Activated CD4-positive, CD25-positive, alpha-beta regulatory T cell treated with anti-CD3 and anti-CD28 coated beads, Interleukin-2, amount 50 U/mL, for 72 hours (primary cell): ENCODE measurements around the gene FJX1.
A peak's percentile ranks its signal among the peaks of the same experiment; 100 is the strongest.
"Not testable (repeated sequence)": the region's sequence is repeated elsewhere in the genome, so short reads cannot be mapped to it uniquely, and the experiment has no call there.

ENCODE experiments used
- DNase-seq: peaks from one replicate; pipeline ENCODE4 v3.0.0; 2021

FJX1 gene

GRCh38 chr11:35635933-35636332 lies 17.7 kb downstream of the FJX1 start:
- DNase-seq = no peak

GRCh38 chr11:35639591-35640179 lies 21.4 kb downstream of the FJX1 start:
- DNase-seq = no peak

GRCh38 chr11:35641171-35641897 lies 23.1 kb downstream of the FJX1 start:
- DNase-seq = no peak

- no peak for DNase-seq
Measured at GRCh38 chr11:35641964-35642363, 23.7 kb downstream of the FJX1 start.

DNA sequence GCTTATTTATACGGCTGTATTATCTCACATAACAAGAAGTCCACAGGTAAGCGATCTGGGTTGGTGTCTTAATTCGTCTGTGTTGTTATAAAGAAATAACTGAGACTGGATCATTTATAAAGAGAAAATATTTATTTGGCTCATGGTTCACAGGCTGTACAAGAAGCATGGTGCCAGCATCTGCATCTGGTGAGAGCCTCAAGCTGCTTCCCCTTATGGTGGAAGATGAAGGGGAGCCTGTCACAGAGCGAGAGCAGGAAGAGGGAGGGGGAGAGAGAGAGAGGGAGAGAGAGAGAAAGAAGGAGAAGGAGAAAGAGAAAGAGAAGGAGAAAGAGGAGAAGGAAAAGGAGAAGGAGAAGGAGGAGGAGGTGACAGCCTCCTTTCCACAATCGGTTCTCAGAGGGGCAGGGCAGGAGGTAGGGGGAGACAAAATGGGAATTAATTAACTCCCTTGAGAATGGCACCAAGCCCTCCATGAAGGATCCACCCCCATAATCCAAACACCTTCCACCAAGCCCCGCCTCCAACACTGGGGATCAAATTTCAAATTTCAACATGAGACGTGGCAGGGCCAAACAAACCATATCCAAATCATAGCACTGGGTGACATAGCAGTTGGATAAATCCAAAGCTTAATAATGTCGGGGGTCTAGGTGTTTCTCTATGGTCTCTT lies 29.3 kb downstream of the FJX1 start:
- DNase-seq = no peak

GRCh38 chr11:35650006-35650405 lies 31.7 kb downstream of the FJX1 start:
- no peak for DNase-seq

DNA sequence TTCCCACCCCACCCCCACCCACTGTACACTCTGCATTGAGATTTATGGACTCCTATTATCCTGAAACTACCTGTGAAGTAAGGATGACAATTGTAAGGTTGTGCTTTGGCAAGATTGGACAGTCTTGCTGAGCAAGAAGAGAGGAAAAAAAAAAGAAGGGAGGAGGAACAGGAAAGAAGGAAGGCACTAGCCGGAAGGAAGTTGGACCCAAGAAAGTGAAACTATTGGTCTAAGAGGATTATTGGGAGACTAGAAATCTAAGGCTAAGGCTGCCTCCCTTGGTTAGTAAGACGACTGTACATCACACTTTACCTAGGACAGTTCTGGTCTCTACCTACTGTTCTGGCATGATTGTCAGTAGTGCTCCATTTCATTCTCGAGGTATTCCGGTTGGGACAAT lies 32.2 kb downstream of the FJX1 start:
- no peak for DNase-seq

DNA sequence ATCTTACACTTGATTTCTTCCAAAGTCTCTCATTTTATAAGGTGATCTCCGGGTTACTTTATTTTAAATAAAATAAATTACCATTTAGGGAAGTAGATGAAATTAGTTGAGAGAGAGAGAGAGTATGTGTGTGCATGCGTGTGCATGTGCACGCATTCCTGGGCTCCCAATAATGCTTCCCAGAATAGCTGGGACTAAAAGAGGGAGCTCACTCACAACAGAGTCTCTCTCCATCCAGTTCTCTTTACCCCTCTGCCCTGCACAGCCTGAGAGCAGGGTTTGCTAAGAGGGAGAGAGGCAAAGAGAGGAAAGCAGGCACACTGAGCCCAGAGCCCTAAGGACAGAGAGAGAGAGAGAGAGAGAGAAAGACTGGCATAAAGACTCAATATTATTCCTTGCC lies 33.0 kb downstream of the FJX1 start:
- DNase-seq = no peak

DNA sequence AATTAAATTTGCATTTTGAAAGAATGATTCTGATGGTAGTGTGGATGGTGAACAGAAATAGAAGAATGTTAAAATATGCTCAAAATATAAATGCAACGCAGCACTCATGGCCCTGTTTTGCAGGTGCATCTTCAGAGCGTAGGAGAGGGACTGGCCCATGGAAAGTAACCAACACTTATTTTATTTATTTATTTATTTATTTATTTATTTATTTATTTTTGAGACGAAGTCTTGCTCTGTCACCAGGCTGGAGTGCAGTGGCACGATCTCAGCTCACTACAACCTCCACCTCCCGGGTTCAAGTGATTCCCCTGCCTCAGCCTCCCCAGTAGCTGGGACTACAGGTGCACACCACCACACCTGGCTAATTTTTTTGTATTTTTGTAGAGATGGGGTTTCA lies 34.5 kb downstream of the FJX1 start:
- not testable (repeated sequence) for DNase-seq

- no peak for DNase-seq
Measured at GRCh38 chr11:35654711-35655110, 36.5 kb downstream of the FJX1 start.

DNA sequence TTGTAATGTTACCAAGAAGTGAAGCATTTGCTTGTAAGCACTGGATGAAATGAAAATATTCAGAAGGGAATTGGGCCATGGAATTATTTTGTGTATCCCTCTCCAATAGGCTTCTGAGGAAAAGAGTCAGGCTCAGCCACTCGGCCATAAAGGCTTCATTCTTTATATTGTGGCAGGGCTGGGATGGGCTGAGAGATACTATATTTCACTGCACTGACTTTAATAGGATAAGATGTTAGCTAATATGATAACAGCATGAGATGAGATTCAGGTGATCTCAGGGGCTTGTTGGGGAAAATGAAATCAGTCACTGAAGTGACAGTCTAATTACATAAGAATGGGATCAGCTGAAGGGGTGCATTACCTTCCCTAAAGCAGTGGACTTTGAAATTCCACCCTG lies 37.0 kb downstream of the FJX1 start:
- DNase-seq = no peak

GRCh38 chr11:35655856-35656255 lies 37.6 kb downstream of the FJX1 start:
- no peak for DNase-seq

GRCh38 chr11:35658020-35658948 lies 40.0 kb downstream of the FJX1 start:
- DNase-seq = no peak

DNA sequence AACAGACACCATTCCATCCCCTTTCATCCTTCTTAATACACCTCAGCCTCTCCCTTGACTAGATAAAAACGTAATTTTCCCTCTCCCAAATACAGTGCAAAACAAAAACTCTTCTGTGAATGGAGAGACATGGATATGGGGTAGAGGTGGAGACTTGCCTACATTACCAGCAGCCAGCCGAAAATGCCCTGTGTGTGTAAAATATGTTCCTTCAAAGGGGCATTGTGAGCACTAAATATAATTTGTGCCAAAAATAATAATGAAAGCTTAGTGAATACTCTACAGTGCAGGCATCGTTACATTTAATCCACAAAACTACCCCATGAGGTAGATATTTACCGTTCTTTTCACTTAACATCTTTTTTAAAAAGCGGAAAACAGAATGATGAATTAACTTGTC lies 43.3 kb downstream of the FJX1 start:
- DNase-seq = no peak

- DNase-seq = no peak
Measured at GRCh38 chr11:35662061-35662648, 43.9 kb downstream of the FJX1 start.

- peak; percentile 79 for DNase-seq
Measured at GRCh38 chr11:35662649-35663407, 44.6 kb downstream of the FJX1 start, which contains the start of gene TRIM44. Gene TRIM44 (plus strand): TSS chr11:35662775. CDS start chr11:35663112, 337 bp downstream.

GRCh38 chr11:35663408-35663702 lies 45.1 kb downstream of the FJX1 start:
- DNase-seq = no peak

DNA sequence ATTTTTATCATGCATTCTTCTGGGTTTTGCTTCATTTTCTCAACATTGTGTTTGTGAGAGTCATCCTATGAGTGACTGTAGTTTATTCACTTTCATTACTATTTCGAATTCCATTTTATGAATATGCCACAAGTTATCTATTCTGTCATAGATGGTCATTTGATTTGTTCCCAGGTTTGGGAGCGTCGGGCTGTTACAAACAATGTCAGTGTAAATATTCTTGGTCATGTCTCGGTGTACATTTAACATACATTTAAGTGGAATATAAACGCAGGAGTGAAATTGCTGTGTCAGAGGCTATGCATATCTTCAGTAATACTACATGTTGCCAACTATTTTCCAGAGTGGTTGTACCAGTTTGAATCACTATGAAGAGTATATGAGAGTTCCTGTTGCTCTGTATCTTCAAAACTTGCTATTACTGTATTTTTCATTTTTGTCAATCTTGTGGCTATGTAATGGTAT lies 46.7 kb downstream of the FJX1 start:
- DNase-seq = no peak

- no peak for DNase-seq
Measured at GRCh38 chr11:35667257-35667656, 49.0 kb downstream of the FJX1 start.

DNA sequence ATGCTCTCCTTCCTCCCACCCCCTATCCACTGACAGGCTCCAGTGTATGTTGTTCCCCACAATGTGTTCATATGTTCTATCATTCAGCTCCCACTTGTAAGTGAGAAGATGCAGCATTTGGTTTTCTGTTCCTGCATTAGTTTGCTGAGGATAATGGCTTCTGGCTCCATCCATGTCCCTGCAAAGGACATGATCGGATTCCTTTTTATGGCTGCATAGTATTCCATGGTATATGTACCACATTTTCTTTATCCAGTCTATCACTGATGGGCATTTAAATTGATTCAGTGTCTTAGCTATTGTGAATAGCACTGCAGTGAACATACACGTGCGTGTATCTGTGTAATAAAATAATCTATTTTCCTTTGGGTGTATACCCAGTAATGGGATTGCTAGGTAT lies 50.1 kb downstream of the FJX1 start:
- DNase-seq = not testable (repeated sequence)
